HUES48 (cell line): Measurements from ENCODE around the gene PTCRA.

Source experiments
- H3K27ac ChIP-seq: one replicate; pipeline ENCODE4 v1.7.0; 2013; ENCODE audit warnings: low read depth, low read length, inconsistent platforms
- H3K27me3 ChIP-seq: 2 replicates; pipeline ENCODE4 v1.6.1; 2013; ENCODE audit warnings: mild to moderate bottlenecking, low read length; ENCODE audit not compliant: control insufficient read depth, insufficient read depth
- H3K36me3 ChIP-seq: 2 replicates; pipeline ENCODE4 v1.6.1; 2013; ENCODE audit warnings: low read length; ENCODE audit not compliant: control insufficient read depth, insufficient read depth
- H3K4me1 ChIP-seq: 2 replicates; pipeline ENCODE4 v1.6.1; 2013; ENCODE audit warnings: mild to moderate bottlenecking, low read length; ENCODE audit not compliant: control insufficient read depth, insufficient read depth
- H3K4me3 ChIP-seq: 2 replicates; pipeline ENCODE4 v1.5.1; 2013; ENCODE audit warnings: mild to moderate bottlenecking, low read depth, low read length
- H3K9ac ChIP-seq: 2 replicates; pipeline ENCODE4 v1.6.1; 2013; ENCODE audit warnings: mild to moderate bottlenecking, low read depth, low read length, moderate library complexity
- H3K9me3 ChIP-seq: 2 replicates; pipeline ENCODE4 v1.6.1; 2013; ENCODE audit warnings: low read length; ENCODE audit not compliant: control insufficient read depth, insufficient read depth

The PTCRA gene

GRCh38 chr6:42907336-42907735, 8.5 kb upstream of the PTCRA start:
- Histone ChIP-seq H3K27me3 (no peaks in the 10 kb centered on the region), H3K9ac (no peak overlapping the region), H3K4me1 (no peaks in the 10 kb centered on the region), H3K27ac (no peak overlapping the region), H3K9me3 (no peaks in the 10 kb centered on the region), H3K36me3 (no peaks in the 10 kb centered on the region), H3K4me3 (no peak overlapping the region)

GRCh38 chr6:42909835-42910234, 6.0 kb upstream of the PTCRA start:
- no peak overlapping the region for H3K27ac ChIP-seq
- no peaks in the 10 kb centered on the region for H3K27me3 ChIP-seq
- no peak overlapping the region for H3K9ac ChIP-seq
- no peak overlapping the region for H3K4me3 ChIP-seq
- H3K4me1 ChIP-seq: no peaks in the 10 kb centered on the region
- no peaks in the 10 kb centered on the region for H3K9me3 ChIP-seq
- H3K36me3 ChIP-seq: no peaks in the 10 kb centered on the region

GRCh38 chr6:42911171-42912021, 4.5 kb upstream of the PTCRA start:
- no peaks in the 10 kb centered on the region for H3K9me3 ChIP-seq
- H3K4me1 ChIP-seq: no peaks in the 10 kb centered on the region
- peak overlapping the region; percentile 90 for H3K27ac ChIP-seq
- no peaks in the 10 kb centered on the region for H3K36me3 ChIP-seq
- peak overlapping the region; percentile 54; the same call in 1 of the 2 replicates for H3K9ac ChIP-seq
- H3K4me3 ChIP-seq: peak overlapping the region; percentile 76
- no peaks in the 10 kb centered on the region for H3K27me3 ChIP-seq

- H3K27me3 ChIP-seq: no peaks in the 10 kb centered on the region
- no peak overlapping the region for H3K9ac ChIP-seq
- H3K9me3 ChIP-seq: no peaks in the 10 kb centered on the region
- no peaks in the 10 kb centered on the region for H3K4me1 ChIP-seq
- H3K27ac ChIP-seq: no peak overlapping the region
- H3K4me3 ChIP-seq: no peak overlapping the region
- H3K36me3 ChIP-seq: no peaks in the 10 kb centered on the region
Measured at GRCh38 chr6:42914546-42914945, 1.3 kb upstream of the PTCRA start.

- no peaks in the 10 kb centered on the region for H3K27me3 ChIP-seq
- no peak overlapping the region for H3K4me3 ChIP-seq
- no peak overlapping the region for H3K9ac ChIP-seq
- H3K27ac ChIP-seq: no peak overlapping the region
- no peaks in the 10 kb centered on the region for H3K36me3 ChIP-seq
- no peaks in the 10 kb centered on the region for H3K4me1 ChIP-seq
- H3K9me3 ChIP-seq: no peaks in the 10 kb centered on the region
Measured at GRCh38 chr6:42916288-42916687, 435 bp downstream of the PTCRA start.

GRCh38 chr6:42921801-42922200, 5.9 kb downstream of the PTCRA start:
- Histone ChIP-seq H3K27me3 (no peaks in the 10 kb centered on the region), H3K9me3 (no peaks in the 10 kb centered on the region), H3K9ac (no peak overlapping the region), H3K4me3 (no peak overlapping the region), H3K27ac (no peak overlapping the region), H3K36me3 (no peaks in the 10 kb centered on the region), H3K4me1 (no peaks in the 10 kb centered on the region)

- no peak overlapping the region for H3K9ac ChIP-seq
- H3K36me3 ChIP-seq: no peaks in the 10 kb centered on the region
- 0 out of 2 replicates have a peak, but pooled peaks cover 4% of the 10 kb centered on the region for H3K4me1 ChIP-seq
- no peak overlapping the region for H3K27ac ChIP-seq
- H3K27me3 ChIP-seq: no peaks in the 10 kb centered on the region
- no peaks in the 10 kb centered on the region for H3K9me3 ChIP-seq
- no peak overlapping the region for H3K4me3 ChIP-seq
Measured at GRCh38 chr6:42923666-42924065, 7.8 kb downstream of the PTCRA start.

- no peaks in the 10 kb centered on the region for H3K9me3 ChIP-seq
- H3K27ac ChIP-seq: no peak overlapping the region
- no peak overlapping the region for H3K9ac ChIP-seq
- peaks cover 5% of the 10 kb centered on the region; the same call in 1 of the 2 replicates for H3K4me1 ChIP-seq
- no peak overlapping the region for H3K4me3 ChIP-seq
- no peaks in the 10 kb centered on the region for H3K27me3 ChIP-seq
- H3K36me3 ChIP-seq: no peaks in the 10 kb centered on the region
Measured at GRCh38 chr6:42925248-42925857, 9.5 kb downstream of the PTCRA start.

- peak within 1 kb of the TSS; percentile 82 for H3K9ac ChIP-seq
- peaks cover 23% of the 10 kb centered on the region for H3K36me3 ChIP-seq
- H3K4me1 ChIP-seq: peaks cover 11% of the 10 kb centered on the region
- no peaks in the 10 kb centered on the region for H3K9me3 ChIP-seq
- H3K4me3 ChIP-seq: peak within 1 kb of the TSS; percentile 86
- no peaks in the 10 kb centered on the region for H3K27me3 ChIP-seq
- peak within 1 kb of the TSS; percentile 99 for H3K27ac ChIP-seq
Measured at GRCh38 chr6:42928986-42929820, 13.3 kb downstream of the PTCRA start, which contains the start of gene CNPY3. Gene CNPY3 (plus strand): TSS chr6:42929480. CDS start chr6:42929571, 91 bp downstream.

- Histone ChIP-seq H3K9ac (peak overlapping the region; percentile 82), H3K27me3 (no peaks in the 10 kb centered on the region), H3K36me3 (peaks cover 28% of the 10 kb centered on the region), H3K27ac (peak overlapping the region; percentile 99), H3K4me3 (peak overlapping the region; percentile 86), H3K9me3 (no peaks in the 10 kb centered on the region), H3K4me1 (peaks cover 11% of the 10 kb centered on the region)
Measured at GRCh38 chr6:42929821-42930360, 14.0 kb downstream of the PTCRA start.
